Progenitor cell of endocrine pancreas (in vitro differentiated cells): ENCODE results near the gene NEK8. TPM values are rescaled to one million over a fixed set of nuclear protein-coding genes. Genes with fewer than 3 reads are reported as not detected.

Experiments
- DNase-seq: peaks from one replicate; pipeline ENCODE4 v3.0.0; 2021; ENCODE audit warnings: low spot score; ENCODE audit not compliant: unreplicated experiment
- H3K27ac Mint-ChIP-seq: 2 replicates; pipeline ENCODE4 v1.8.0; 2021; ENCODE audit warnings: mild to moderate bottlenecking, moderate library complexity, mixed read lengths
- H3K27me3 Mint-ChIP-seq: 2 replicates; pipeline ENCODE4 v1.8.0; 2021; ENCODE audit warnings: mixed read lengths
- H3K36me3 Mint-ChIP-seq: 2 replicates; pipeline ENCODE4 v1.8.0; 2022; ENCODE audit warnings: mixed read lengths; ENCODE audit not compliant: insufficient read depth
- H3K4me1 Mint-ChIP-seq: 2 replicates; pipeline ENCODE4 v1.8.0; 2021; ENCODE audit warnings: low read depth, mixed read lengths
- H3K4me3 Mint-ChIP-seq: 2 replicates; pipeline ENCODE4 v1.8.0; 2021; ENCODE audit warnings: low read depth, mild to moderate bottlenecking, moderate library complexity, mixed read lengths
- H3K9me3 Mint-ChIP-seq: 2 replicates; pipeline ENCODE4 v1.8.0; 2021; ENCODE audit warnings: low read depth, mixed read lengths
- CTCF ChIP-seq: fragments of 200-600 bp; sonication (generic); IDR thresholded peaks from one replicate; pipeline ENCODE4 v1.5.0; 2021; ENCODE audit warnings: antibody characterized with exemption, mild to moderate bottlenecking; ENCODE audit not compliant: unreplicated experiment
- total RNA-seq: library from RNA; stranded (reverse); gene quantifications from 2 replicates; pipeline ENCODE4 v1.2.1, GENCODE V29; 2021

Gene NEK8
- total RNA-seq, 1 donor from 2014 or later = 15.4 TPM

GRCh38 chr17:28724500-28725165, 4.0 kb upstream of the NEK8 start:
- no peak for TF ChIP-seq CTCF

GRCh38 chr17:28725166-28725659, 3.4 kb upstream of the NEK8 start:
- peak; percentile 16 for TF ChIP-seq CTCF
- no peaks in the 10 kb centered on the region for H3K9me3 Mint-ChIP-seq
- DNase-seq = no peak
- H3K4me1 Mint-ChIP-seq = peaks cover 47% of the 10 kb centered on the region
- peak overlapping the region; percentile 97 for H3K27ac Mint-ChIP-seq
- H3K4me3 Mint-ChIP-seq = peak overlapping the region; percentile 85
- no peaks in the 10 kb centered on the region for H3K27me3 Mint-ChIP-seq
- peaks cover 27% of the 10 kb centered on the region for H3K36me3 Mint-ChIP-seq

More at GRCh38 chr17:28724500-28725165, 4.0 kb upstream of the NEK8 start:
- H3K27ac Mint-ChIP-seq = peak overlapping the region; percentile 97
- H3K36me3 Mint-ChIP-seq = peaks cover 30% of the 10 kb centered on the region
- no peak for DNase-seq
- H3K4me1 Mint-ChIP-seq = peaks cover 50% of the 10 kb centered on the region
- H3K27me3 Mint-ChIP-seq = no peaks in the 10 kb centered on the region
- H3K9me3 Mint-ChIP-seq = no peaks in the 10 kb centered on the region
- peak overlapping the region; percentile 85 for H3K4me3 Mint-ChIP-seq

- Mint-ChIP-seq H3K27me3 (no peaks in the 10 kb centered on the region), H3K4me3 (peak overlapping the region; percentile 85), H3K36me3 (peaks cover 23% of the 10 kb centered on the region), H3K4me1 (peaks cover 41% of the 10 kb centered on the region), H3K27ac (peak overlapping the region; percentile 97), H3K9me3 (no peaks in the 10 kb centered on the region)
- peak; percentile 56 for DNase-seq
- no peak for TF ChIP-seq CTCF
Observed at GRCh38 chr17:28725660-28726225, 2.8 kb upstream of the NEK8 start.

- Mint-ChIP-seq H3K9me3 (no peaks in the 10 kb centered on the region), H3K27ac (peak within 1 kb of the TSS; percentile 98)
Observed at GRCh38 chr17:28726226-28726626, 2.4 kb upstream of the NEK8 start, which contains the start of gene TLCD1. TSS of gene TLCD1 (minus strand) at chr17:28726233. CDS start at chr17:28726097, 136 bp downstream.

More at GRCh38 chr17:28726226-28726626, 2.4 kb upstream of the NEK8 start, which contains the start of gene TLCD1:
- Mint-ChIP-seq H3K4me1 (peaks cover 37% of the 10 kb centered on the region), H3K4me3 (peak within 1 kb of the TSS; percentile 89), H3K36me3 (peaks cover 20% of the 10 kb centered on the region), H3K27me3 (no peaks in the 10 kb centered on the region)
- no peak for DNase-seq
- no peak for TF ChIP-seq CTCF
